Psoas muscle (tissue), 8 donors: ENCODE results near the gene PODXL. TPM values are rescaled to one million over a fixed set of nuclear protein-coding genes. Genes with fewer than 3 reads are reported as not detected.
A peak's percentile ranks its signal among the peaks of the same experiment; 100 is the strongest.
"Not testable (repeated sequence)": the region's sequence is repeated elsewhere in the genome, so short reads cannot be mapped to it uniquely, and the experiment has no call there.

Experiments used
- ATAC-seq, 4 donors: fragments of 200-7000 bp; cut with Tn5 transposase; one replicate each; pipeline ENCODE4 v1.9.1; 2020; ENCODE audit warnings: moderate library complexity in 3 of 4, mild to moderate bottlenecking in 2 of 4
- DNase-seq, 2 donors: peaks; one replicate each; pipeline ENCODE4 v3.0.0-alpha.2; 2020
- H3K27ac ChIP-seq: fragments of 200-600 bp; one replicate; pipeline ENCODE4 v1.8.0; 2022
- H3K27me3 ChIP-seq, 3 donors: fragments of 200-600 bp in 1 of 3; one replicate each; pipeline versions ENCODE4 v1.6.1 to v1.8.0; 2013 to 2022; ENCODE audit warnings: low read length in 2 of 3, mild to moderate bottlenecking in 2 of 3, moderate library complexity in 1 of 3; ENCODE audit not compliant: insufficient read depth in 3 of 3
- H3K36me3 ChIP-seq, 2 donors: fragments of 200-600 bp in 1 of 2; one replicate each; pipeline versions ENCODE4 v1.6.1 to v1.8.0; 2013 to 2022; ENCODE audit warnings: low read depth in 1 of 2, mild to moderate bottlenecking in 1 of 2, moderate library complexity in 1 of 2; ENCODE audit not compliant: insufficient read depth in 1 of 2
- H3K4me1 ChIP-seq: fragments of 200-600 bp; one replicate; pipeline ENCODE4 v1.8.0; 2022
- H3K4me3 ChIP-seq: fragments of 200-600 bp; one replicate; pipeline ENCODE4 v1.8.0; 2022; ENCODE audit warnings: mild to moderate bottlenecking
- H3K9me3 ChIP-seq: fragments of 200-600 bp; one replicate; pipeline ENCODE4 v1.8.0; 2022
- CTCF ChIP-seq: fragments of 200-600 bp; IDR thresholded peaks from one replicate; pipeline ENCODE4 v1.8.0; 2022; ENCODE audit warnings: antibody characterized with exemption
- WGBS, 3 donors: extraction: QIAGEN DNeasy Blood & Tissue Kit; methylation state at CpG; one replicate each; pipeline versions ENCODE4 v1.1.6 to v1.1.7; 2013; 5-methylcytosine and 5-hydroxymethylcytosine counted together
- intact Hi-C, 2 donors: fragments of 100-400 bp; cut with DNase I; formaldehyde crosslinking; loops; one replicate each; pipeline versions ENCODE4 v1.11.0 to v1.14.2; 2022
- polyA plus RNA-seq, 3 donors: library from polyadenylated mRNA; stranded (reverse); fragments of 200-250 nt; gene quantifications; one replicate each; pipeline ENCODE4 v1.2.3, GENCODE V29; 2013
- total RNA-seq, 4 donors: library from RNA; stranded (reverse); fragmentation: NEBNext Ultra II Directional in 2 of 4; extraction: Animal tissue kit (Norgen Biotek cat#: 25700) in 2 of 4; gene quantifications; one replicate each; pipeline versions ENCODE4 v1.2.1 to v1.2.4, GENCODE V29; 2021 to 2023
- donor health status: healthy with polysubstance abuse.
- donor health status: DM: no; HTN: no; CAD: no; lungs with moderate emphysema.
- donor health status: Bipolar disorder and iron deficiency.
- donor health status: healthy.
- donor health status: DM: yes; HTN: yes; CAD: no.
- donor health status: DM: no; HTN: no; CAD: no.
- donor health status: DM: no; HTN: no; CAD: no.
- donor health status: DM: yes; HTN: yes; CAD: no.

PODXL gene
- total and polyA plus RNA-seq, 7 donors: 9.0 to 46.8 (median 16.2) TPM

- TF ChIP-seq CTCF: no peak
- no peak for ATAC-seq
- WGBS, 3 donors: 86 to 89% (median 87%) methylated on average over 19 of the region's 19 CpGs
Measured at GRCh38 chr7:131517218-131517923, 39.1 kb downstream of the PODXL start.

GRCh38 chr7:131515471-131515870, 41.0 kb downstream of the PODXL start:
- peaks cover 17% of the 10 kb centered on the region for H3K4me1 ChIP-seq
- 87 to 92% (median 90%) methylated on average over 7 of the region's 7 CpGs for WGBS, 3 donors
- H3K27ac ChIP-seq, intact Hi-C loops, H3K4me3 ChIP-seq, H3K36me3 ChIP-seq, ATAC-seq, H3K27me3 ChIP-seq, DNase-seq, H3K9me3 ChIP-seq: not testable (repeated sequence)

More at GRCh38 chr7:131517218-131517923, 39.1 kb downstream of the PODXL start:
- Histone ChIP-seq H3K4me1 (peaks cover 8% of the 10 kb centered on the region), H3K36me3 (no peaks in the 10 kb centered on the region), H3K27ac (no peak overlapping the region), H3K4me3 (no peak overlapping the region), H3K9me3 (no peaks in the 10 kb centered on the region), H3K27me3 (no peaks in the 10 kb centered on the region)
- intact Hi-C loops: no loop called here
- no peak for DNase-seq

GRCh38 chr7:131513245-131514061, 43.0 kb downstream of the PODXL start:
- intact Hi-C loops: loop anchor here in 1 of 2 donors (2.0 kb wide), 1 partner anchor 25 kb away; no protein-coding TSS in a partner anchor
- peak overlapping the region; percentile 70 for H3K27ac ChIP-seq
- peaks cover 0 to 10% of the 10 kb centered on the region in 2 donors for H3K36me3 ChIP-seq
- TF ChIP-seq CTCF: peak; percentile 94
- no peaks in the 10 kb centered on the region for H3K27me3 ChIP-seq
- WGBS, 3 donors: 29 to 34% (median 31%) methylated on average over 11 of the region's 11 CpGs
- peak; percentile 96 to 98 (median 96) for ATAC-seq
- peak; percentile 84 to 91 for DNase-seq
- no peak overlapping the region for H3K4me3 ChIP-seq
- H3K4me1 ChIP-seq: peaks cover 17% of the 10 kb centered on the region
- no peaks in the 10 kb centered on the region for H3K9me3 ChIP-seq

- no peaks in the 10 kb centered on the region for H3K27me3 ChIP-seq
- 57 to 60% (median 58%) methylated on average over 15 of the region's 15 CpGs for WGBS, 3 donors
- ATAC-seq (peak in 2 of 4 donors; percentile 5 to 36), DNase-seq (no peak)
- intact Hi-C loops: loop anchor here in 1 of 2 donors (2.0 kb wide), 1 partner anchor 27 kb away; no protein-coding TSS in a partner anchor
- H3K36me3 ChIP-seq: peaks cover 0 to 10% of the 10 kb centered on the region in 2 donors
- H3K4me1 ChIP-seq: peaks cover 17% of the 10 kb centered on the region
- H3K27ac ChIP-seq: peak overlapping the region; percentile 60
- TF ChIP-seq CTCF: no peak
- no peak overlapping the region for H3K4me3 ChIP-seq
- no peaks in the 10 kb centered on the region for H3K9me3 ChIP-seq
Measured at GRCh38 chr7:131511774-131512535, 44.5 kb downstream of the PODXL start.
